ENCODE data around the gene CHST7. TPM values are rescaled to one million over a fixed set of nuclear protein-coding genes. Genes with fewer than 3 reads are reported as not detected.

Gene CHST7
- total RNA-seq, 1 experiment from 2014 or later, result 24.7 TPM

- no TSS peak for BruUV-seq (replicated peaks)
- TF ChIP-seq EZH2 (IDR thresholded peaks at IDR 0.05; ENCODE audit: low read length, unreplicated experiment) (no peak), CTCF (conservative IDR thresholded peaks at IDR 0.05; ENCODE audit: low read depth, low read length) (no peak), EZH2phosphoT487 (IDR thresholded peaks at IDR 0.05; ENCODE audit: borderline replicate concordance, low read length) (no peak)
- no peak overlapping the region for H3K9ac ChIP-seq (ENCODE audit: low read length)
- ChIA-PET POLR2A (ENCODE audit: unreplicated experiment) (no interaction called here), CTCF (no interaction called here)
- H3K4me1 ChIP-seq (ENCODE audit: insufficient read depth, low read length), result peaks cover 16% of the 10 kb centered on the region
- no peak overlapping the region for H3K4me2 ChIP-seq (ENCODE audit: low read length)
- DNase-seq (peak; percentile 19), ATAC-seq (no peak)
- peaks cover 27% of the 10 kb centered on the region for H3K79me2 ChIP-seq (ENCODE audit: low read length)
- no peaks in the 10 kb centered on the region for H3K9me2 ChIP-seq (replicated peaks; ENCODE audit: low read length)
- H2AFZ ChIP-seq (ENCODE audit: low read length), result no peak overlapping the region
- no peak overlapping the region for H3K27ac ChIP-seq (ENCODE audit: low read length)
- H3K4me3 ChIP-seq (ENCODE audit: low read length), result no peak overlapping the region
- peaks cover 15% of the 10 kb centered on the region for H4K20me1 ChIP-seq (ENCODE audit: low read length)
- no peaks in the 10 kb centered on the region for H3K27me3 ChIP-seq (ENCODE audit: low read length)
- intact Hi-C loops (cut with micrococcal nuclease), result no loop called here
- peaks cover 17% of the 10 kb centered on the region for H3K36me3 ChIP-seq (ENCODE audit: low read depth, low read length)
- H3F3A ChIP-seq (ENCODE audit: low read length, unreplicated experiment), result no peaks in the 10 kb centered on the region
- no peaks in the 10 kb centered on the region for H3K9me3 ChIP-seq (ENCODE audit: low read length)
Observed at GRCh38 chrX:46551494-46552128, 22.0 kb upstream of the CHST7 start.

- no peak overlapping the region for H3K27ac ChIP-seq (ENCODE audit: low read length)
- H4K20me1 ChIP-seq (ENCODE audit: low read length), result no peaks in the 10 kb centered on the region
- H3K4me2 ChIP-seq (ENCODE audit: low read length), result no peak overlapping the region
- no peaks in the 10 kb centered on the region for H3K4me1 ChIP-seq (ENCODE audit: insufficient read depth, low read length)
- H3K36me3 ChIP-seq (ENCODE audit: low read depth, low read length), result peaks cover 3% of the 10 kb centered on the region; the same call in 1 of the 2 replicates
- POLR2A ChIA-PET (ENCODE audit: unreplicated experiment), result no interaction called here
- no peaks in the 10 kb centered on the region for H3K27me3 ChIP-seq (ENCODE audit: low read length)
- CTCF ChIA-PET, result no interaction called here
- ATAC-seq (no peak), DNase-seq (no peak)
- BruUV-seq (replicated peaks), result no TSS peak
- no peaks in the 10 kb centered on the region for H3F3A ChIP-seq (ENCODE audit: low read length, unreplicated experiment)
- intact Hi-C loops (cut with micrococcal nuclease), result loop anchor here (2.0 kb wide), 1 partner anchor 19 kb away; the partner anchor contains the start of gene CHST7
- H3K4me3 ChIP-seq (ENCODE audit: low read length), result no peak overlapping the region
- TF ChIP-seq EZH2phosphoT487 (IDR thresholded peaks at IDR 0.05; ENCODE audit: borderline replicate concordance, low read length) (no peak), EZH2 (IDR thresholded peaks at IDR 0.05; ENCODE audit: low read length, unreplicated experiment) (no peak), CTCF (conservative IDR thresholded peaks at IDR 0.05; ENCODE audit: low read depth, low read length) (no peak)
- H3K9me3 ChIP-seq (ENCODE audit: low read length), result no peaks in the 10 kb centered on the region
- no peak overlapping the region for H2AFZ ChIP-seq (ENCODE audit: low read length)
- H3K79me2 ChIP-seq (ENCODE audit: low read length), result peaks cover 3% of the 10 kb centered on the region
- no peak overlapping the region for H3K9ac ChIP-seq (ENCODE audit: low read length)
- H3K9me2 ChIP-seq (replicated peaks; ENCODE audit: low read length), result no peaks in the 10 kb centered on the region
Observed at GRCh38 chrX:46553935-46554334, 19.6 kb upstream of the CHST7 start.

- CTCF ChIA-PET, result interaction anchor here (0.7 to 1.0 kb wide), 3 partner anchors 18 to 474 kb away, joined by 9 to 11 read pairs (median 10); no protein-coding TSS in a partner anchor
- Histone ChIP-seq H3K79me2 (ENCODE audit: low read length) (no peaks in the 10 kb centered on the region), H3K4me1 (ENCODE audit: insufficient read depth, low read length) (no peaks in the 10 kb centered on the region), H3K27me3 (ENCODE audit: low read length) (no peaks in the 10 kb centered on the region), H3K4me3 (ENCODE audit: low read length) (no peak overlapping the region), H3K27ac (ENCODE audit: low read length) (no peak overlapping the region), H3K9ac (ENCODE audit: low read length) (no peak overlapping the region), H2AFZ (ENCODE audit: low read length) (no peak overlapping the region), H3K9me3 (ENCODE audit: low read length) (no peaks in the 10 kb centered on the region), H3F3A (ENCODE audit: low read length, unreplicated experiment) (no peaks in the 10 kb centered on the region), H4K20me1 (ENCODE audit: low read length) (no peaks in the 10 kb centered on the region), H3K9me2 (replicated peaks; ENCODE audit: low read length) (no peaks in the 10 kb centered on the region), H3K36me3 (ENCODE audit: low read depth, low read length) (no peaks in the 10 kb centered on the region), H3K4me2 (ENCODE audit: low read length) (no peak overlapping the region)
- ATAC-seq, result no peak
- POLR2A ChIA-PET (ENCODE audit: unreplicated experiment), result no interaction called here
- no peak for TF ChIP-seq EZH2phosphoT487 (IDR thresholded peaks at IDR 0.05; ENCODE audit: borderline replicate concordance, low read length)
- peak; percentile 66 for TF ChIP-seq CTCF (conservative IDR thresholded peaks at IDR 0.05; ENCODE audit: low read depth, low read length)
- TF ChIP-seq EZH2 (IDR thresholded peaks at IDR 0.05; ENCODE audit: low read length, unreplicated experiment), result no peak
- intact Hi-C loops (cut with micrococcal nuclease), result loop anchor here (1.0 to 5.0 kb wide), 4 partner anchors 18 to 241 kb away; partner anchors contain the start of gene CHST7
- no TSS peak for BruUV-seq (replicated peaks)
- peak; percentile 63 for DNase-seq
Observed at GRCh38 chrX:46554942-46555341, 18.6 kb upstream of the CHST7 start.

Data from PC-3 (cell line).